HepG2 (cell line): ENCODE measurements around the gene C19orf44. TPM values are rescaled to one million over a fixed set of nuclear protein-coding genes. Genes with fewer than 3 reads are reported as not detected.
A peak's percentile ranks its signal among the peaks of the same experiment; 100 is the strongest.

ENCODE experiments used
- CEBPB ChIP-seq: IDR thresholded peaks from 2 replicates; pipeline ENCODE4 v1.6.1; 2011; ENCODE audit warnings: low read depth, low read length, improper control_type of control experiment, borderline replicate concordance
- FOSL2 ChIP-seq: sonication (generic); formaldehyde crosslinking; IDR thresholded peaks from 2 replicates; pipeline ENCODE4 v1.4.0; 2020; ENCODE audit warnings: missing genetic modification reagents
- FOXA3 ChIP-seq: IDR thresholded peaks from 2 replicates; pipeline ENCODE4 v1.6.1; 2016; ENCODE audit warnings: missing genetic modification reagents, missing compliant biosample characterization
- FOXJ3 ChIP-seq: sonication (generic); formaldehyde crosslinking; IDR thresholded peaks from 2 replicates; pipeline ENCODE4 v1.4.0; 2020; ENCODE audit warnings: missing genetic modification reagents, mild to moderate bottlenecking, borderline replicate concordance
- GLMP ChIP-seq: sonication (generic); formaldehyde crosslinking; IDR thresholded peaks from 2 replicates; pipeline ENCODE4 v1.9.0; 2021; ENCODE audit warnings: missing genetic modification reagents, mild to moderate bottlenecking, borderline replicate concordance
- HCFC1 ChIP-seq: fragments of 150-350 bp; IDR thresholded peaks from 2 replicates; pipeline ENCODE4 v1.6.1; 2014; ENCODE audit warnings: low read depth, low read length
- HDAC1 ChIP-seq: sonication (generic); formaldehyde crosslinking; IDR thresholded peaks from 2 replicates; pipeline ENCODE4 v1.5.1; 2020; ENCODE audit warnings: mild to moderate bottlenecking, missing genetic modification reagents
- HNF4A ChIP-seq: sonication (generic); formaldehyde crosslinking; IDR thresholded peaks from 2 replicates; pipeline ENCODE4 v1.4.0; 2020; ENCODE audit warnings: missing genetic modification reagents
- KDM5B ChIP-seq: sonication (generic); formaldehyde crosslinking; IDR thresholded peaks from 2 replicates; pipeline ENCODE4 v1.4.0; 2020; ENCODE audit warnings: missing genetic modification reagents, mild to moderate bottlenecking, borderline replicate concordance
- PAWR ChIP-seq: sonication (generic); formaldehyde crosslinking; IDR thresholded peaks from 2 replicates; pipeline ENCODE4 v1.4.0; 2020; ENCODE audit warnings: missing genetic modification reagents, mild to moderate bottlenecking, borderline replicate concordance
- PRDM15 ChIP-seq: sonication (generic); formaldehyde crosslinking; IDR thresholded peaks from 2 replicates; pipeline ENCODE4 v1.4.0; 2020; ENCODE audit warnings: missing genetic modification reagents
- PRPF4 ChIP-seq: fragments of 200-400 bp; formaldehyde crosslinking; IDR thresholded peaks from 2 replicates; pipeline ENCODE4 v1.6.1; 2016; ENCODE audit warnings: low read length, low read depth; ENCODE audit not compliant: poor library complexity, severe bottlenecking
- YEATS2 ChIP-seq: sonication (generic); formaldehyde crosslinking; IDR thresholded peaks from 2 replicates; pipeline ENCODE4 v1.4.0; 2020; ENCODE audit warnings: missing genetic modification reagents, borderline replicate concordance
- ZFYVE20 ChIP-seq: sonication (generic); formaldehyde crosslinking; IDR thresholded peaks from 2 replicates; pipeline ENCODE4 v1.8.0; 2023; ENCODE audit warnings: low read depth, mild to moderate bottlenecking, moderate library complexity, missing genetic modification reagents, borderline replicate concordance
- ZNF180 ChIP-seq: sonication (generic); formaldehyde crosslinking; IDR thresholded peaks from 2 replicates; pipeline ENCODE4 v1.4.0; 2020; ENCODE audit warnings: low read depth, missing genetic modification reagents, borderline replicate concordance
- ZNF230 ChIP-seq: sonication (generic); formaldehyde crosslinking; IDR thresholded peaks from 2 replicates; pipeline ENCODE4 v1.4.0; 2020; ENCODE audit warnings: mild to moderate bottlenecking, missing genetic modification reagents
- ZNF350 ChIP-seq: sonication (generic); formaldehyde crosslinking; IDR thresholded peaks from 2 replicates; pipeline ENCODE4 v1.4.0; 2020; ENCODE audit warnings: mild to moderate bottlenecking, low read depth, missing genetic modification reagents, borderline replicate concordance
- ZNF484 ChIP-seq: sonication (generic); formaldehyde crosslinking; IDR thresholded peaks from 2 replicates; pipeline ENCODE4 v1.5.1; 2020; ENCODE audit warnings: mild to moderate bottlenecking, low read depth, missing genetic modification reagents, borderline replicate concordance
- ZNF503 ChIP-seq: sonication (generic); formaldehyde crosslinking; IDR thresholded peaks from 2 replicates; pipeline ENCODE4 v1.4.0; 2020; ENCODE audit warnings: missing genetic modification reagents
- ZNF543 ChIP-seq: sonication (generic); formaldehyde crosslinking; IDR thresholded peaks from 2 replicates; pipeline ENCODE4 v1.4.0; 2020; ENCODE audit warnings: mild to moderate bottlenecking, missing genetic modification reagents
- ZNF629 ChIP-seq: sonication (generic); formaldehyde crosslinking; conservative IDR thresholded peaks from 2 replicates; pipeline ENCODE4 v1.5.0; 2020; ENCODE audit warnings: missing genetic modification reagents
- ZNF670 ChIP-seq: sonication (generic); formaldehyde crosslinking; IDR thresholded peaks from 2 replicates; pipeline ENCODE4 v1.8.0; 2022; ENCODE audit warnings: mild to moderate bottlenecking, missing genetic modification reagents, borderline replicate concordance
- ZNF724P ChIP-seq: sonication (generic); formaldehyde crosslinking; IDR thresholded peaks from 2 replicates; pipeline ENCODE4 v1.8.0; 2022; ENCODE audit warnings: missing genetic modification reagents, borderline replicate concordance
- ZNF839 ChIP-seq: sonication (generic); formaldehyde crosslinking; IDR thresholded peaks from 2 replicates; pipeline ENCODE4 v1.4.0; 2020; ENCODE audit warnings: missing genetic modification reagents, mild to moderate bottlenecking, borderline replicate concordance
- polyA plus RNA-seq, 8 experiments: library from polyadenylated mRNA; depleted of rRNA in 3 of 8; stranded (reverse) in 7 of 8; unstranded in 1 of 8; fragments of >200 nt; fragmentation: Illumina TruSeq in 4 of 8; extraction: Trizol in 4 of 8; gene quantifications; 2 replicates each; pipeline versions ENCODE4 v1.2.1 to v1.2.3, GENCODE V29; 2011 to 2016; ENCODE audit warnings: low read depth in 4 of 8, missing spikeins in 1 of 8, mixed read lengths in 1 of 8; ENCODE audit not compliant: insufficient read depth in 1 of 8
- total RNA-seq, 5 experiments: library from RNA; depleted of rRNA; stranded (reverse); fragments of >200 nt; fragmentation: Illumina TruSeq; extraction: Trizol; gene quantifications; 2 replicates each; pipeline ENCODE4 v1.2.3, GENCODE V29; 2016; ENCODE audit warnings: low read depth in 1 of 5

The C19orf44 gene
- total and polyA plus RNA-seq, 2 of the 13 experiments (the other 11 are each of a cell fraction or from before 2014, with no cell fraction given) = 3.2 to 4.3 TPM

GRCh38 chr19:16496613-16496983 is 404 bp downstream of the C19orf44 start (continued):
- TF ChIP-seq HNF4A (no peak), FOXA3 (no peak), PRDM15 (CRISPR knock-in tag) (no peak), PRPF4 (no peak), ZNF230 (CRISPR knock-in tag) (no peak), PAWR (CRISPR knock-in tag) (no peak), KDM5B (CRISPR knock-in tag) (0 out of 2 replicates have a peak, but pooled peaks have one; percentile 9), ZNF543 (0 out of 2 replicates have a peak, but pooled peaks have one; percentile 4), YEATS2 (no peak), ZNF629 (CRISPR knock-in tag) (no peak), ZNF839 (CRISPR knock-in tag) (no peak), FOXJ3 (CRISPR knock-in tag) (no peak), HCFC1 (no peak), CEBPB (no peak), ZNF724P (CRISPR knock-in tag) (no peak), ZNF670 (CRISPR knock-in tag) (0 out of 2 replicates have a peak, but pooled peaks have one; percentile 2), ZNF180 (CRISPR knock-in tag) (no peak), ZFYVE20 (CRISPR knock-in tag) (no peak), HDAC1 (CRISPR knock-in tag) (no peak), ZNF484 (CRISPR knock-in tag) (no peak), ZNF350 (CRISPR knock-in tag) (0 out of 2 replicates have a peak, but pooled peaks have one; percentile 2), ZNF503 (CRISPR knock-in tag) (no peak), GLMP (CRISPR knock-in tag) (no peak), FOSL2 (CRISPR knock-in tag) (peak; percentile 39; the same call in 1 of the 2 replicates)
